Sigmoid colon (tissue), 7 donors: ENCODE data around the gene NDUFS1. TPM values are rescaled to one million over a fixed set of nuclear protein-coding genes. Genes with fewer than 3 reads are reported as not detected.
"Not testable (repeated sequence)": the region's sequence is repeated elsewhere in the genome, so short reads cannot be mapped to it uniquely, and the experiment has no call there.

ENCODE experiments used
- DNase-seq: peaks from one replicate; pipeline ENCODE4 v3.0.0-alpha.2; 2019
- H3K27ac ChIP-seq, 4 donors: fragments of 200-600 bp; sonication (generic); one replicate each; pipeline ENCODE4 v1.5.1; 2016 to 2019; ENCODE audit warnings: mild to moderate bottlenecking in 1 of 4
- H3K27me3 ChIP-seq, 3 donors: fragments of 200-600 bp; sonication (generic); one replicate each; pipeline ENCODE4 v1.5.1; 2019; ENCODE audit warnings: mild to moderate bottlenecking in 1 of 3
- H3K36me3 ChIP-seq, 4 donors: fragments of 200-600 bp; sonication (generic); one replicate each; pipeline ENCODE4 v1.5.1; 2016 to 2019
- H3K4me1 ChIP-seq, 4 donors: fragments of 200-600 bp; sonication (generic); one replicate each; pipeline ENCODE4 v1.5.1; 2017 to 2019
- H3K4me3 ChIP-seq, 4 donors: fragments of 200-600 bp; sonication (generic); one replicate each; pipeline ENCODE4 v1.5.1; 2017 to 2019; ENCODE audit warnings: mild to moderate bottlenecking in 2 of 4, moderate library complexity in 1 of 4
- H3K9me3 ChIP-seq, 4 donors: fragments of 200-600 bp in 3 of 4; sonication (generic) in 3 of 4; one replicate each; pipeline versions ENCODE4 v1.5.1 to v1.6.1; 2013 to 2019
- CTCF ChIP-seq, 4 experiments: fragments of 450-650 bp in 3 of 4; fragments of 200-600 bp in 1 of 4; IDR thresholded peaks; one replicate each; pipeline ENCODE4 v1.5.1; 2016 to 2019; ENCODE audit warnings: antibody characterized with exemption in 4 of 4, mild to moderate bottlenecking in 3 of 4, moderate library complexity in 2 of 4
- EP300 ChIP-seq, 4 donors: sonication (generic); formaldehyde crosslinking; IDR thresholded peaks; one replicate each; pipeline ENCODE4 v1.6.1; 2017; ENCODE audit warnings: antibody characterized with exemption in 4 of 4
- POLR2A ChIP-seq, 2 donors: fragments of 450-650 bp; IDR thresholded peaks; one replicate each; pipeline ENCODE4 v1.6.1; 2016; ENCODE audit warnings: antibody characterized with exemption in 2 of 2, mild to moderate bottlenecking in 2 of 2, moderate library complexity in 2 of 2
- POLR2AphosphoS5 ChIP-seq, 4 donors: sonication (generic); formaldehyde crosslinking; IDR thresholded peaks; one replicate each; pipeline ENCODE4 v1.6.1; 2017; ENCODE audit warnings: antibody characterized with exemption in 4 of 4
- WGBS, 2 donors: extraction: QIAGEN DNeasy Blood & Tissue Kit; methylation state at CpG; one replicate each; pipeline ENCODE4 v1.1.7; 2013; 5-methylcytosine and 5-hydroxymethylcytosine counted together
- intact Hi-C: fragments of 100-400 bp; cut with DNase I; formaldehyde crosslinking; loops from one replicate; pipeline ENCODE4 v1.15.1; 2023
- polyA plus RNA-seq, 3 donors: library from polyadenylated mRNA; stranded (reverse); fragments of 200-250 nt; gene quantifications; one replicate each; pipeline ENCODE4 v1.2.3, GENCODE V29; 2013
- total RNA-seq, 4 donors: library from RNA; depleted of rRNA; stranded (reverse); fragments of >200 nt; gene quantifications; one replicate each; pipeline ENCODE4 v1.1.0, GENCODE V29; 2016
- donor health status: healthy with polysubstance abuse.
- donor health status: Bipolar disorder and iron deficiency.
- donor health status: healthy.

Gene NDUFS1
- total and polyA plus RNA-seq, 7 donors, result 46.6 to 109 (median 69.5) TPM

DNA sequence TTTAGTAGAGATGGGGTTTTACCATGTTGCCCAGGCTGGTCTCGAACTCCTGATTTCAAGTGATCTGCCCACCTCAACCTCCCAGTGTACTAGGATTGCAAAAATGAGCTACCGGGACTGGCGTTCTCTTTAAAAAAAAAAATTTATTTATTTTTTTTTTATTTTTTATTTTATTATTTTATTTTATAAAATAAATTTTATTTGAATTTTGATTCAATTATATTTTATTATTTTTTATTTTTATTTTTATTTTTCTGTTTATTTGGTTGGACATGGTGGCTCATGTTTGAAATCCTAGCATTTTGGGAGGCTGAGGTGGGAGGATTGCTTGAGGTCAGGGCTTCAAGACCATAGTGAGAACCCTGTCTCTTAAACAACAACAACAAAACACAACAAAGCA, 32.9 kb upstream of the NDUFS1 start:
- DNase-seq, result no peak
- no peak for TF ChIP-seq POLR2AphosphoS5 (IDR thresholded peaks at IDR 0.05)
- TF ChIP-seq POLR2A (IDR thresholded peaks at IDR 0.05), result no peak
- TF ChIP-seq EP300 (IDR thresholded peaks at IDR 0.05), result no peak
- TF ChIP-seq CTCF (IDR thresholded peaks at IDR 0.05), result no peak
- no peaks in the 10 kb centered on the region for H3K4me1 ChIP-seq
- WGBS, 2 donors, result 94 to 96% methylated on average over 3 of the region's 3 CpGs
- no peaks in the 10 kb centered on the region for H3K9me3 ChIP-seq
- H3K4me3 ChIP-seq, result no peak overlapping the region
- intact Hi-C loops, result no loop called here
- H3K27me3 ChIP-seq, result no peaks in the 10 kb centered on the region
- H3K36me3 ChIP-seq, result no peaks in the 10 kb centered on the region
- no peak overlapping the region for H3K27ac ChIP-seq

DNA sequence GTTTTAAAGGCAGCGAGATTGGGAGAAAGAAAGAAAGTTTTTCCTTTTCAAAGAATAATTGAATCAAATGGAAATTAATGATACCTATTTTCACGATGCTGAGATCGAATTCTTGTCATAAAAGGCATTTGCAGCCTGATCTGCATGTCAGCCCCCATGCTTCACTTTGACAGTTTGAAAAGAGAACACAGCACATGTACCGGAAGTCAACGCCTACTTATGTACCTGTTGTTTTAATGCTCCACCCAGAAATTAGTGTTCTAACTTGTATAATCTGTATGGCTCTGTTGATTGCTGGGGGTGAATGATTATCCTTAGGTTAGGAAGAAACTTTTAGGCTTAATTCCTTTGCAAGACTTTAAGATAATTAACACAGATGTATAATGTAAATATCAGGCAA, 31.4 kb upstream of the NDUFS1 start:
- no peak for DNase-seq
- WGBS, 2 donors, result 65 to 87% methylated on average over 5 of the region's 5 CpGs
- no peaks in the 10 kb centered on the region for H3K4me1 ChIP-seq
- H3K4me3 ChIP-seq, result no peak overlapping the region
- H3K27me3 ChIP-seq, result no peaks in the 10 kb centered on the region
- intact Hi-C loops, result no loop called here
- TF ChIP-seq POLR2AphosphoS5 (IDR thresholded peaks at IDR 0.05), result no peak
- TF ChIP-seq CTCF (IDR thresholded peaks at IDR 0.05), result no peak
- TF ChIP-seq POLR2A (IDR thresholded peaks at IDR 0.05), result no peak
- TF ChIP-seq EP300 (IDR thresholded peaks at IDR 0.05), result no peak
- H3K36me3 ChIP-seq, result no peaks in the 10 kb centered on the region
- H3K9me3 ChIP-seq, result no peaks in the 10 kb centered on the region
- H3K27ac ChIP-seq, result no peak overlapping the region

DNA sequence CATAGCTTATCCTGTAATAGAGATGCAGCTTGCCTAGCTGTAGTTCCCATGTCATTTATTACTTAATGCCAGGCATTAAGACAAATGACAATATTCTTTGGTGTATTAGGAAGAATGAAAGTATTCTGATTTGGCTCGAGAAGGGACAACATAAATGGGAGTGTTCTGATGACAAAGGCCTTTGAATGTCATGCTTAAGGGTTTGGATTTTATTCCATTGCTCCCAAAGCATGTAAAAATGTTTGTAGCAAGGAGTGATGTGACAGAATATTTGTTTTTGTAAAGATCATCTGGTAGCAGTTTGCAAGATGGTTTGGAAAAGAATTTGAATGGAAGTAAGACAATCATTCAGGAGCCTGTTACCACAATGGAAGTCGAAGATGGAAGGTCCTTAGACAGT, 30.9 kb upstream of the NDUFS1 start:
- intact Hi-C loops, result no loop called here
- no peak for DNase-seq
- no peaks in the 10 kb centered on the region for H3K36me3 ChIP-seq
- no peak overlapping the region for H3K27ac ChIP-seq
- no peak overlapping the region for H3K4me3 ChIP-seq
- H3K9me3 ChIP-seq, result no peaks in the 10 kb centered on the region
- no peaks in the 10 kb centered on the region for H3K4me1 ChIP-seq
- TF ChIP-seq CTCF (IDR thresholded peaks at IDR 0.05), result no peak
- 68 to 83% methylated on average over 2 of the region's 2 CpGs for WGBS, 2 donors
- H3K27me3 ChIP-seq, result no peaks in the 10 kb centered on the region

- Histone ChIP-seq H3K9me3 (no peaks in the 10 kb centered on the region), H3K4me1 (no peaks in the 10 kb centered on the region), H3K36me3 (no peaks in the 10 kb centered on the region), H3K27me3 (no peaks in the 10 kb centered on the region), H3K27ac (no peak overlapping the region), H3K4me3 (no peak overlapping the region)
- DNase-seq, result no peak
- 76 to 79% methylated on average over 3 of the region's 3 CpGs for WGBS, 2 donors
- intact Hi-C loops, result no loop called here
- TF ChIP-seq EP300 (IDR thresholded peaks at IDR 0.05), result no peak
- TF ChIP-seq POLR2AphosphoS5 (IDR thresholded peaks at IDR 0.05), result no peak
- no peak for TF ChIP-seq POLR2A (IDR thresholded peaks at IDR 0.05)
- TF ChIP-seq CTCF (IDR thresholded peaks at IDR 0.05), result no peak
These were observed 30.4 kb upstream of the NDUFS1 start for GRCh38 chr2:206189691-206190090.

GRCh38 chr2:206181526-206181925, 22.3 kb upstream of the NDUFS1 start:
- H3K4me1 ChIP-seq, H3K27ac ChIP-seq, intact Hi-C loops, DNase-seq, H3K9me3 ChIP-seq, H3K36me3 ChIP-seq, H3K27me3 ChIP-seq, H3K4me3 ChIP-seq: not testable (repeated sequence)
- WGBS, 2 donors, result 90% methylated on average over 6 of the region's 6 CpGs
